Stimulated activated CD4-positive, alpha-beta T cell treated with anti-CD3 and anti-CD28 coated beads, Interleukin-4, amount 100 ng/mL, for 48 hours (primary cell): ENCODE data around the gene TIGIT.
"Not testable (repeated sequence)": the region's sequence is repeated elsewhere in the genome, so short reads cannot be mapped to it uniquely, and the experiment has no call there.

Experiments
- DNase-seq, 2 donors: peaks; one replicate each; pipeline ENCODE4 v3.0.0-alpha.2; 2020; ENCODE audit warnings: low read depth in 2 of 2

Gene TIGIT

GRCh38 chr3:114293838-114294535, at the start of gene TIGIT:
Gene TIGIT, plus strand, starts transcription at chr3:114294028. Its CDS starts 34 bp downstream, at chr3:114294062.
- DNase-seq: no peak

GRCh38 chr3:114252954-114253353, 40.9 kb upstream of the TIGIT start:
- no peak for DNase-seq

GRCh38 chr3:114253505-114253904, 40.3 kb upstream of the TIGIT start:
- DNase-seq: no peak

- no peak for DNase-seq
These were observed 34.3 kb upstream of the TIGIT start for GRCh38 chr3:114259566-114259965.

- DNase-seq: no peak
These were observed 33.7 kb upstream of the TIGIT start for GRCh38 chr3:114260152-114260551.

GRCh38 chr3:114270019-114270418, 23.8 kb upstream of the TIGIT start:
- no peak for DNase-seq

- no peak for DNase-seq
These were observed 21.6 kb upstream of the TIGIT start for GRCh38 chr3:114272271-114272670.

- no peak for DNase-seq
These were observed 18.9 kb upstream of the TIGIT start for GRCh38 chr3:114274929-114275328.

GRCh38 chr3:114276856-114277255, 17.0 kb upstream of the TIGIT start:
- not testable (repeated sequence) for DNase-seq

GRCh38 chr3:114284644-114285043, 9.2 kb upstream of the TIGIT start:
- DNase-seq: no peak

- DNase-seq: no peak
These were observed 8.1 kb upstream of the TIGIT start for GRCh38 chr3:114285648-114286230.

GRCh38 chr3:114286266-114286665, 7.6 kb upstream of the TIGIT start:
- no peak for DNase-seq

GRCh38 chr3:114290911-114291901, 2.6 kb upstream of the TIGIT start:
- peak; percentile 88 to 96 for DNase-seq

- no peak for DNase-seq
These were observed 1.2 kb downstream of the TIGIT start for GRCh38 chr3:114294940-114295480.

- DNase-seq: no peak
These were observed 2.1 kb downstream of the TIGIT start for GRCh38 chr3:114295946-114296345.

GRCh38 chr3:114299421-114299820, 5.6 kb downstream of the TIGIT start:
- no peak for DNase-seq

GRCh38 chr3:114299941-114300624, 6.3 kb downstream of the TIGIT start:
- no peak for DNase-seq

- no peak for DNase-seq
These were observed 13.5 kb downstream of the TIGIT start for GRCh38 chr3:114307222-114307830.

- no peak for DNase-seq
These were observed 14.0 kb downstream of the TIGIT start for GRCh38 chr3:114307832-114308231.

GRCh38 chr3:114308377-114308776, 14.5 kb downstream of the TIGIT start:
- DNase-seq: no peak

- peak in 1 of 2 donors; percentile 41 for DNase-seq
These were observed 15.0 kb downstream of the TIGIT start for GRCh38 chr3:114308830-114309229.
